PC-9 (cell line): Measurements from ENCODE around the gene PRRX2.

Experiments
- CTCF ChIP-seq: fragments of 200-600 bp; sonication (generic); conservative IDR thresholded peaks from 2 replicates; pipeline ENCODE4 v1.6.1; 2017; ENCODE audit warnings: mixed run types, antibody characterized with exemption, mild to moderate bottlenecking, moderate library complexity
- EZH2 ChIP-seq: fragments of 200-600 bp; sonication (generic); IDR thresholded peaks from 2 replicates; pipeline ENCODE4 v1.8.0; 2017; ENCODE audit warnings: antibody characterized with exemption, low read depth

GRCh38 chr9:129641750-129642585, 23.5 kb upstream of the PRRX2 start, which contains the start of gene ASB6:
- TF ChIP-seq CTCF (peak; percentile 96), EZH2 (no peak)
